AG10803 (cell line): ENCODE measurements around the gene KCNK15.
A peak's percentile ranks its signal among the peaks of the same experiment; 100 is the strongest.

Experiments
- DNase-seq: peaks from one replicate; pipeline ENCODE4 v3.0.0; 2010; ENCODE audit warnings: low read depth
- H3K4me3 ChIP-seq: 2 replicates; pipeline ENCODE4 v1.5.1; 2011; ENCODE audit warnings: mild to moderate bottlenecking, low read length, control low read depth
- TF ChIP-seq, protein P1 (sequence below): conservative IDR thresholded peaks from 2 replicates; pipeline ENCODE4 v1.5.1; 2011; ENCODE audit warnings: mild to moderate bottlenecking, low read length, control low read depth, inconsistent platforms

The KCNK15 gene

DNA sequence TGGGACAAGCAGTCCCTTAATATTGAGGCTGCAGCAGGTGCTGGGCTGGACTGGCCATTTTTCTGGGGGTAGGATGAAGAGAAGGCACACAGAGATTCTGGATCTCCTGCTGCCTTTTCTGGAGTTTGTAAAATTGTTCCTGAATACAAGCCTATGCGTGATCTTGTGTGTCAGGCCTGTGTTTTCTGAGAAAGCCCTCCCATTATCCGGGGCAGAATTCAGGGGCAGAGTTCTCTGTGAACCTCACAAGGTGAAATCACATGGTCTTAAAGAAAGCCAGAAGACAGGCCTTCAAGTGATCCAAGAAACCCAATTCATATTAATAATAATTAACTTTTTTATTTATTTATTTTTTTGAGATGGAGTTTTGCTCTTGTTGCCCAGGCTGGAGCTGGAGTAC, 18.0 kb upstream of the KCNK15 start:
- no peak for DNase-seq
- no peak overlapping the region for H3K4me3 ChIP-seq
- TF ChIP-seq, protein P1, sequence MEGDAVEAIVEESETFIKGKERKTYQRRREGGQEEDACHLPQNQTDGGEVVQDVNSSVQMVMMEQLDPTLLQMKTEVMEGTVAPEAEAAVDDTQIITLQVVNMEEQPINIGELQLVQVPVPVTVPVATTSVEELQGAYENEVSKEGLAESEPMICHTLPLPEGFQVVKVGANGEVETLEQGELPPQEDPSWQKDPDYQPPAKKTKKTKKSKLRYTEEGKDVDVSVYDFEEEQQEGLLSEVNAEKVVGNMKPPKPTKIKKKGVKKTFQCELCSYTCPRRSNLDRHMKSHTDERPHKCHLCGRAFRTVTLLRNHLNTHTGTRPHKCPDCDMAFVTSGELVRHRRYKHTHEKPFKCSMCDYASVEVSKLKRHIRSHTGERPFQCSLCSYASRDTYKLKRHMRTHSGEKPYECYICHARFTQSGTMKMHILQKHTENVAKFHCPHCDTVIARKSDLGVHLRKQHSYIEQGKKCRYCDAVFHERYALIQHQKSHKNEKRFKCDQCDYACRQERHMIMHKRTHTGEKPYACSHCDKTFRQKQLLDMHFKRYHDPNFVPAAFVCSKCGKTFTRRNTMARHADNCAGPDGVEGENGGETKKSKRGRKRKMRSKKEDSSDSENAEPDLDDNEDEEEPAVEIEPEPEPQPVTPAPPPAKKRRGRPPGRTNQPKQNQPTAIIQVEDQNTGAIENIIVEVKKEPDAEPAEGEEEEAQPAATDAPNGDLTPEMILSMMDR = no peak

DNA sequence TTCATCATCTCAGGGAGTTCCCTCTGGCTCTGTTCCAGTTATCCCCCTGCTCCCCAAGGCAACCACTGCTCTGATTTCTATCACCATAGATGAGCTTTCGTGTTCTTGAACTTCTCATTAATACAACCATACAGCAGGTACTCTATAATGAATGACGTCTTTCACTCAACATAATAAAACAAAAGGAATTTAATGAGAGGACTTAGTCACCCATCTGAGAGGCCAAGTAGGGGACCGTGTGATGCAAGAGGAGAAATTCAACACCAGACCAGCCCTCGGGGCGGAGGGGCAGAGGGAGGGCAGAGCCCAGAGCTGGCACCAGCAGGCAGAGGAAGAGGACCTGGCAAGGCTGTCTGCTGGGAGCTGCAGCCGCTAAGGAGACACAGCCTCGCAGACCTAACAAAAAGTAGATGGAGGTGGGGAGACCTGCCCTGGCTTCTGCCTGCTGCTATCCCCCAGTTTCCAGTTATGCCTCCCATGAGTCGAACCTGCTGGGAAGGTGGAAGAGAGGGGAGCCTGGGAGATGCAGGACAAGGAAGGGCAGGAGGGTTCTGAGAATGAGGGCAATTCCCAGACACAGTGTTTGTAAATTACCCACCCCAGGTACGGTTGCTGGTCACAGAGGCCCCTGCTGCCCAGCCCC, 16.7 kb upstream of the KCNK15 start:
- H3K4me3 ChIP-seq = peak overlapping the region; percentile 13; the same call in 1 of the 2 replicates
- peak; percentile 91 for DNase-seq
- TF ChIP-seq, protein P1 = no peak

DNA sequence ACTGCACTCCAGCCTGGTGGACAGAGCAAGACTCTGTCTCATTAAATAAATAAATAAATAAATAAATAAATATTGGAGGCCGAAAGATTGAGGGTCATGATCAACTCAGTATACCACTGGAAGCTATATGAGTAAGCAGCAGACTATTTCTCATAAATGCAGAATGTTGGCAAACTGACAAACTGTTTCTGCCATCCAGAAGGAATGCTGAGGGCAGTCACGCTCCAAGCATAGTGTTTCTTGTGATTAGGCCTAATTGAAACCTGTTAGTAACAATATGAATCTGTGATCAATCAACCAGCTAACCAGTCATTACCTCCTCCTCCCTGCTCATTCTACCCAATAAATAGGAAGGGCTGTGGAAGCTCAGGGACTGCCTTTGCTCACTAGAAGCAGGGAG, 15.2 kb upstream of the KCNK15 start:
- TF ChIP-seq, protein P1 = no peak
- H3K4me3 ChIP-seq = no peak overlapping the region
- DNase-seq = peak; percentile 95

DNA sequence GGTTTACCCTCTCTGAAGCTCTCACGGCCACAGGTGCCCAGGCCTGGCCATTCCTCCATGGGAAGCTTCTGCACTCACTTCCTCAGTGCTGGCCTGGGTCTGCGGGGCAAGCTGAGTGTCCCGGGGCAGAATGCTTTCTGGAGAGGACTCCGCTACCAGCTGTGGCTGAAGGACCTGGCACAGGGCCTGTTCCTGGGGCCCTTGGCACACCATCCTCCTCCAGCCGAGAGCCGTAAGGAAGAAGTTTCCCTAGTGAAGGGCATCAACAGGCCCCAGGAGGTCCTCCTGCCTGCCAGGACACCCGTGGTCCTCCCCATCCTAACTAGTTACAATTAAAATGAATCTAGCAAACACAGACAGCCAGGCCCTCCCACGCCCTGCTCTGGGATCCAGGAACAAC, 14.0 kb upstream of the KCNK15 start:
- TF ChIP-seq, protein P1 = no peak
- no peak for DNase-seq
- H3K4me3 ChIP-seq = no peak overlapping the region

DNA sequence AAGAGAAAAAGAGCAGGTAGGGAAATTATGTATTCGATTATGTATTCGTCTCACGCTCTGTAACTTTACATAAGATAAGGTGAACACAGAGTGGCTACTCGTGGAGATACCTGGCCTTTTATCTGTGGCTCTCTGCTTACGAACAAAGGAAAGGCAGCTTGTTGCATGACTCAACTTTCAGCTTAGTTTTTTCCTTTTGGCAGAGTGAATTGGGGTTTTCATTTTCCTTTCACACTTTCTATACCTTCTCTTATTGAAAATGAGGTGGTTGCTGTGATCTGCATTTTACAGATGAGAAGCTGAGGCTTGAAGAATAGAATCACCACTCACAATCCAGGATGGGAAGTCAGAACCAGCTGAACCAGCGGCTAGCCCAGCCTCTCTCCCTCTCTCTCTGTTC, 13.3 kb upstream of the KCNK15 start:
- TF ChIP-seq, protein P1 = no peak
- no peak for DNase-seq
- H3K4me3 ChIP-seq = no peak overlapping the region

DNA sequence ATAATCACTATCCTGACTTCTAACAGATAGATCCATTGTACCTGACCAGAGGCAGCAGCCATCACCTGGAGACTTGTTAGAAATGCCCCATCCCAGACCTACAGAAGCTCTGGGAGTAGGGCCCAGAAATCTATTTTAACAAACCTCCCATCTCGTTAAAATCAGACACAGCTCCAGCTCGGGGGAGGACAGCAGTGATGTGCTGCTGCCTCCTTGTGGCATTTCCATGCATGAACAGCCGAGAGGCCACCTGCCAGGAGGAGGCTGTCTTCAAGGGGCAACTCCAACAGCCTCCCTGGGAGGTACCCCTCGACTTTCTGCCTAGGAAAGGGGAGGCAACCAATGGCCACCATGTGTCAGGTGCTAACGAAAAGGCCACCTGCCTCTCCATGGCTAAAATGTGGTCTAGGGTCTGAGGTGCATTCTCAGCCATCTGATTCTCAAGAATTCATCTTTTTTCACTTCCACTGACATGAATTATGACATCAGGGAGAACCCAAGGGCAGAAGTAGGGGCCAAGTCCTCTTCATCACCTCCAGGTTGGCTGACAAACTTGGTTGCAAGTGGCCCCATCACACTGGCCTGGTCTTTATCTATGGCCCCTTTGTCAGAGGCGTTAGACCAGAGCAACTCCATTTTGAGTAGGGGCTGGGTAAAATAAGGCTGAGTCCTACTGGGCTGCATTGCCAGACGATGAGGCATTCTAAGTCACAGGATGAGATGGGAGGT, 12.2 kb upstream of the KCNK15 start:
- H3K4me3 ChIP-seq = no peak overlapping the region
- TF ChIP-seq, protein P1 = peak; percentile 93
- peak; percentile 69 for DNase-seq

DNA sequence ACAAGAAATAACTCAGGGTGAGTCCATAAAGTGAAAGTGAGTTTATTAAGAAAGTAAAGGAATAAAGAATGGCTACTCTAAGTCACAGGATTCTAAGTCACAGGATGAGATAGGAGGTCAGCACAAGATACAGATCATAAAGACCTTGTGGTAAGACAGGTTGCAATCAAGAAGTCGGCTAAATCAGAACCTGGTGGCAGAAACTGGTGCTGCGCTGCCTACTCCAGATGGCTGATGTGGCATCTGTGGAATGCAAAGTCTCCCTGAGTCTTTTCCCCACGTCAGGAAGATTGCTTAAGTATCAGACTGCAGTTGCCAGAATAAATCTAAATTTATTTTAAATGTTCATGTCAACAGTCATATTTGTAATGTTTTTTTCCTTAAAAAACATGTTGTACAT, 10.7 kb upstream of the KCNK15 start:
- peak; percentile 87 for DNase-seq
- TF ChIP-seq, protein P1 = peak; percentile 52
- H3K4me3 ChIP-seq = no peak overlapping the region
